Stimulated activated CD4-positive, alpha-beta T cell treated with anti-CD3 and anti-CD28 coated beads, Interleukin-1b, Interleukin-23, amount 100 ng/mL, for 1 hour (primary cell): Measurements from ENCODE around the gene MTA1.

Experiments used
- DNase-seq, 2 donors: peaks; one replicate each; pipeline ENCODE4 v3.0.0-alpha.2; 2020; ENCODE audit warnings: low read depth in 2 of 2

Gene MTA1

GRCh38 chr14:105419195-105420091, at the start of gene MTA1:
TSS of gene MTA1 (plus strand) at chr14:105419827. CDS start at chr14:105420036, 209 bp downstream.
- DNase-seq, result peak in 1 of 2 donors; percentile 34

GRCh38 chr14:105374389-105374788, 45.2 kb upstream of the MTA1 start:
- no peak for DNase-seq

GRCh38 chr14:105375635-105376057, 44.0 kb upstream of the MTA1 start:
- DNase-seq, result no peak

- DNase-seq, result no peak
These were observed 42.8 kb upstream of the MTA1 start for GRCh38 chr14:105376521-105377440.

GRCh38 chr14:105377555-105378182, 42.0 kb upstream of the MTA1 start:
- DNase-seq, result no peak

- no peak for DNase-seq
These were observed 41.4 kb upstream of the MTA1 start for GRCh38 chr14:105378199-105378598.

- no peak for DNase-seq
These were observed 40.5 kb upstream of the MTA1 start for GRCh38 chr14:105378873-105379685.

- DNase-seq, result no peak
These were observed 39.7 kb upstream of the MTA1 start for GRCh38 chr14:105379946-105380345.

- no peak for DNase-seq
These were observed 38.9 kb upstream of the MTA1 start for GRCh38 chr14:105380756-105381155.

GRCh38 chr14:105381446-105382342, 37.9 kb upstream of the MTA1 start:
- DNase-seq, result no peak

- DNase-seq, result no peak
These were observed 37.1 kb upstream of the MTA1 start for GRCh38 chr14:105382343-105383082.

- no peak for DNase-seq
These were observed 36.4 kb upstream of the MTA1 start for GRCh38 chr14:105383083-105383730.

GRCh38 chr14:105384041-105384557, 35.5 kb upstream of the MTA1 start:
- DNase-seq, result no peak

GRCh38 chr14:105384605-105385321, 34.9 kb upstream of the MTA1 start:
- DNase-seq, result no peak

- DNase-seq, result no peak
These were observed 34.3 kb upstream of the MTA1 start for GRCh38 chr14:105385322-105385637.

GRCh38 chr14:105385698-105386365, 33.8 kb upstream of the MTA1 start:
- no peak for DNase-seq
